ENCODE results near the gene SNAPC3.

The SNAPC3 gene

DNA sequence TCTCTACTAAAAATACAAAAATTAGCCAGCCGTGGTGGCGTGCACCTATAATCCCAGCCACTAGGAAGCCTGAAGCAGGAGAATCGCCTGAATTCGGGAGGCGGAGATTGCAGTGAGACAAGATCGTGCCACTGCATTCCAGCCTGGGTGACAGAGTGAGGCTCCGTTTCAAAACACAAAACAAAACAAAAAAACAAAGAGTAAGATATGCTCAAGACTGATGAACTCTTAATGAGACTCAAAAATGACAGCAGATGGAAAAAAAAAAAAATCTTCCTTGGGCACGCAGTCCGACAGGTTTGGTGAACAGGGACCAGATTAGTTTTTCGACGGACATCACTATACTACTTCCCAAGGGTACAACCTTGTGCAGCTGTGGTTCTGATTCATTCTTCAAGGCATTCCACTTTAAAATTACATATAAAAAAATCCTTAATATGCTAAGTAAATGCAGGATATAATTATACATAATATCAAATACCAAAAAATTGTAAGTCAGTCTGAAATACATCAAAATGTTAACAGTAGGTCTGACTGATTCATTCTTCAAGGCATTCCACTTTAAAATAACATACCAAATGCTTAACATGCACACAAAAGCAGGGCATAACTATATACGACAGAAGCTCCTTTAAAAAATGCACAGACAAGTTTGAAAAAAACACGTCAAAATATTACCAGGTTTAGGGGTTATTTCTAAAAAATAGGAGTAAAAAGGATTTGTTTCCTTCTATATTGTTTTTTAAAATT, 75.7 kb downstream of the SNAPC3 start:
- no peak for TF ChIP-seq CREB1 (IDR thresholded peaks at IDR 0.05; ENCODE audit: low read depth)
- TF ChIP-seq FOXM1 (IDR thresholded peaks at IDR 0.05; ENCODE audit: borderline replicate concordance, low read depth) = no peak
- TF ChIP-seq TAF1 (IDR thresholded peaks at IDR 0.05; ENCODE audit: low read depth) = no peak
- no peak for TF ChIP-seq ZBTB7A (IDR thresholded peaks at IDR 0.05; ENCODE audit: low read depth)
- TF ChIP-seq EGR1 (IDR thresholded peaks at IDR 0.05) = no peak
- TF ChIP-seq TEAD4 (IDR thresholded peaks at IDR 0.05) = no peak
- no peak for TF ChIP-seq RAD21 (IDR thresholded peaks at IDR 0.05; ENCODE audit: low read depth)
- no peak for TF ChIP-seq NFIC (IDR thresholded peaks at IDR 0.05)
- TF ChIP-seq, protein P1, sequence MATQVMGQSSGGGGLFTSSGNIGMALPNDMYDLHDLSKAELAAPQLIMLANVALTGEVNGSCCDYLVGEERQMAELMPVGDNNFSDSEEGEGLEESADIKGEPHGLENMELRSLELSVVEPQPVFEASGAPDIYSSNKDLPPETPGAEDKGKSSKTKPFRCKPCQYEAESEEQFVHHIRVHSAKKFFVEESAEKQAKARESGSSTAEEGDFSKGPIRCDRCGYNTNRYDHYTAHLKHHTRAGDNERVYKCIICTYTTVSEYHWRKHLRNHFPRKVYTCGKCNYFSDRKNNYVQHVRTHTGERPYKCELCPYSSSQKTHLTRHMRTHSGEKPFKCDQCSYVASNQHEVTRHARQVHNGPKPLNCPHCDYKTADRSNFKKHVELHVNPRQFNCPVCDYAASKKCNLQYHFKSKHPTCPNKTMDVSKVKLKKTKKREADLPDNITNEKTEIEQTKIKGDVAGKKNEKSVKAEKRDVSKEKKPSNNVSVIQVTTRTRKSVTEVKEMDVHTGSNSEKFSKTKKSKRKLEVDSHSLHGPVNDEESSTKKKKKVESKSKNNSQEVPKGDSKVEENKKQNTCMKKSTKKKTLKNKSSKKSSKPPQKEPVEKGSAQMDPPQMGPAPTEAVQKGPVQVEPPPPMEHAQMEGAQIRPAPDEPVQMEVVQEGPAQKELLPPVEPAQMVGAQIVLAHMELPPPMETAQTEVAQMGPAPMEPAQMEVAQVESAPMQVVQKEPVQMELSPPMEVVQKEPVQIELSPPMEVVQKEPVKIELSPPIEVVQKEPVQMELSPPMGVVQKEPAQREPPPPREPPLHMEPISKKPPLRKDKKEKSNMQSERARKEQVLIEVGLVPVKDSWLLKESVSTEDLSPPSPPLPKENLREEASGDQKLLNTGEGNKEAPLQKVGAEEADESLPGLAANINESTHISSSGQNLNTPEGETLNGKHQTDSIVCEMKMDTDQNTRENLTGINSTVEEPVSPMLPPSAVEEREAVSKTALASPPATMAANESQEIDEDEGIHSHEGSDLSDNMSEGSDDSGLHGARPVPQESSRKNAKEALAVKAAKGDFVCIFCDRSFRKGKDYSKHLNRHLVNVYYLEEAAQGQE (IDR thresholded peaks at IDR 0.05; ENCODE audit: low read depth) = no peak
- TF ChIP-seq EP300 (IDR thresholded peaks at IDR 0.05; ENCODE audit: borderline replicate concordance) = no peak
- TF ChIP-seq, protein P2, sequence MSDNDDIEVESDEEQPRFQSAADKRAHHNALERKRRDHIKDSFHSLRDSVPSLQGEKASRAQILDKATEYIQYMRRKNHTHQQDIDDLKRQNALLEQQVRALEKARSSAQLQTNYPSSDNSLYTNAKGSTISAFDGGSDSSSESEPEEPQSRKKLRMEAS (IDR thresholded peaks at IDR 0.05) = no peak
- no peak for TF ChIP-seq YY1 (IDR thresholded peaks at IDR 0.05; ENCODE audit: low read depth)
- no peak for TF ChIP-seq CEBPB (IDR thresholded peaks at IDR 0.05)
- TF ChIP-seq, protein P3, sequence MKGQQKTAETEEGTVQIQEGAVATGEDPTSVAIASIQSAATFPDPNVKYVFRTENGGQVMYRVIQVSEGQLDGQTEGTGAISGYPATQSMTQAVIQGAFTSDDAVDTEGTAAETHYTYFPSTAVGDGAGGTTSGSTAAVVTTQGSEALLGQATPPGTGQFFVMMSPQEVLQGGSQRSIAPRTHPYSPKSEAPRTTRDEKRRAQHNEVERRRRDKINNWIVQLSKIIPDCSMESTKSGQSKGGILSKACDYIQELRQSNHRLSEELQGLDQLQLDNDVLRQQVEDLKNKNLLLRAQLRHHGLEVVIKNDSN (IDR thresholded peaks at IDR 0.05) = no peak
- no peak for TF ChIP-seq TCF12 (IDR thresholded peaks at IDR 0.05; ENCODE audit: low read depth)

DNA sequence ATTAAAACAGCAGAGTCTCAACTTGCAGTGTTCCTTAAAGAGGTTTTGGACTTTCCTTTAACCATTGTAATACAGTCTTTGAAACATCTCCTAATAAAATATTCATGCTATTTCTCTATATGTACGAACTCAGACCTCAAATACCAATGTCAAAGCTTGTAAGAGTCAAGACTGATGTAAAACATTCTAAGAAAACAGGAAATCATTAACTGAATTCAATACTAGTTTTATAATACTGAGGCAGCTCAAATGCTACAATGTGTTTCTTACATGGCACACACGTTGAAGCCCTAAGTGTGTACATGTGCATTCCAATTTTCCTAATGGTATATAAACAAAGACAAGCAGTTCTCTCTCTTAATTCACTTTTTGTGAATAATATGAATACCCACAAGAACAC, 76.5 kb downstream of the SNAPC3 start:
- TF ChIP-seq ZBTB7A (IDR thresholded peaks at IDR 0.05; ENCODE audit: low read depth) (no peak), NFIC (IDR thresholded peaks at IDR 0.05) (no peak), CREB1 (IDR thresholded peaks at IDR 0.05; ENCODE audit: low read depth) (no peak), YY1 (IDR thresholded peaks at IDR 0.05; ENCODE audit: low read depth) (no peak)
- TF ChIP-seq, protein P1 (IDR thresholded peaks at IDR 0.05; ENCODE audit: low read depth) = no peak

DNA sequence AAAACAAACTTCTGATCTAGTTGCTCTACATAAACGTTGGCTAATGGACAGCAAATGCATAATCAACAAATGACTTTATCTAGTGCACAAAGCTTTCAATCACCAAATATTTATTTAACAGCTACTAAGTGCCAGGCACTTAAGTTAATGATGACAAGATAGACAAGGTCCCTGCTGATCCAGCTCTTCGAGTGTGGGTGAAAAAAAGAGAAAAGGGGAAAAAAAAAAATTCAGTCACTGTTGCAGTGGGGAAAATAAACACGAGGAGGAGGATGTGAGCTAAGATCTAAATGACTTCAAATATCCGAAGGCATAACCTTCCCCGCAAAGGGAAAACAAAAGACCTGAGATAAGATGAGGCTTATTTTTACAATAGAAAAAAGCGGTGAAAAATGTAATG, 78.5 kb downstream of the SNAPC3 start:
- TF ChIP-seq FOXM1 (IDR thresholded peaks at IDR 0.05; ENCODE audit: borderline replicate concordance, low read depth) (no peak), TAF1 (IDR thresholded peaks at IDR 0.05; ENCODE audit: low read depth) (no peak), CREB1 (IDR thresholded peaks at IDR 0.05; ENCODE audit: low read depth) (no peak), TCF12 (IDR thresholded peaks at IDR 0.05; ENCODE audit: low read depth) (no peak), ZBTB7A (IDR thresholded peaks at IDR 0.05; ENCODE audit: low read depth) (no peak), YY1 (IDR thresholded peaks at IDR 0.05; ENCODE audit: low read depth) (no peak), EGR1 (IDR thresholded peaks at IDR 0.05) (no peak), EP300 (IDR thresholded peaks at IDR 0.05; ENCODE audit: borderline replicate concordance) (no peak)
- TF ChIP-seq, protein P2 (IDR thresholded peaks at IDR 0.05) = no peak
- TF ChIP-seq, protein P1 (IDR thresholded peaks at IDR 0.05; ENCODE audit: low read depth) = no peak

DNA sequence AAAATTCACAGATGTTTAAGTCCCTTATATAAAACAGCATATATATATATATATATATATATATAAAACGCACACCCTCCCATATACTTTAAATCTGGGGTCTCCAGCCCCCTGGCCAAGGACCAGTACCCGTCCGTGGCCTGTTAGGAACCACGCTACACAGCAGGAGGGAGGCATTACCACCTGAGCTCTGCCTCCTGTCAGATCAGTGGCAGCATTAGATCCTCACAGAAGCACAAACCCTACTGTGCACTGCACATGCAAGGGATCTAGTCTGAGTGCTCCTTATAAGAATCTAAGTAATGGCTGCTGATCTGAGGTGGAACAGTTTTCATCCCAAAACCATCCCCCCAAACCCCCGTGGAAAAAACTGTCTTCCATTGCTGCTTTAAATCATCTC, 79.1 kb downstream of the SNAPC3 start:
- TF ChIP-seq CEBPB (IDR thresholded peaks at IDR 0.05) = no peak
- TF ChIP-seq, protein P2 (IDR thresholded peaks at IDR 0.05) = no peak
- TF ChIP-seq RAD21 (IDR thresholded peaks at IDR 0.05; ENCODE audit: low read depth) = no peak
- TF ChIP-seq TAF1 (IDR thresholded peaks at IDR 0.05; ENCODE audit: low read depth) = no peak
- no peak for TF ChIP-seq ZBTB7A (IDR thresholded peaks at IDR 0.05; ENCODE audit: low read depth)
- TF ChIP-seq TEAD4 (IDR thresholded peaks at IDR 0.05) = no peak
- no peak for TF ChIP-seq FOXM1 (IDR thresholded peaks at IDR 0.05; ENCODE audit: borderline replicate concordance, low read depth)
- no peak for TF ChIP-seq EGR1 (IDR thresholded peaks at IDR 0.05)
- TF ChIP-seq NFIC (IDR thresholded peaks at IDR 0.05) = no peak
- no peak for TF ChIP-seq TCF12 (IDR thresholded peaks at IDR 0.05; ENCODE audit: low read depth)
- no peak for TF ChIP-seq YY1 (IDR thresholded peaks at IDR 0.05; ENCODE audit: low read depth)

Data from Ishikawa (cell line).